Esophagus muscularis mucosa (tissue), 4 donors: ENCODE results near the gene B3GNT2. TPM values are rescaled to one million over a fixed set of nuclear protein-coding genes. Genes with fewer than 3 reads are reported as not detected.

Experiments
- DNase-seq: peaks from one replicate; pipeline ENCODE4 v3.0.0-alpha.2; 2017; ENCODE audit errors: extremely low spot score
- H3K27ac ChIP-seq, 4 donors: fragments of 200-600 bp; sonication (generic); replicated peaks in 1 of 4; 1 replicate in 3 of 4; 2 replicates in 1 of 4; pipeline ENCODE4 v1.5.1; 2016 to 2019; ENCODE audit warnings: mild to moderate bottlenecking in 1 of 4
- H3K27me3 ChIP-seq, 4 donors: fragments of 200-600 bp; sonication (generic); one replicate each; pipeline versions ENCODE4 v1.5.1 to v1.6.0; 2016 to 2019
- H3K36me3 ChIP-seq, 4 donors: fragments of 200-600 bp; sonication (generic); one replicate each; pipeline ENCODE4 v1.5.1; 2016 to 2019
- H3K4me1 ChIP-seq, 4 donors: fragments of 200-600 bp; sonication (generic); one replicate each; pipeline ENCODE4 v1.5.1; 2016 to 2019
- H3K4me3 ChIP-seq, 4 donors: fragments of 200-600 bp; sonication (generic); 1 replicate in 2 of 4; 2 replicates in 2 of 4; pipeline ENCODE4 v1.5.1; 2016 to 2019; ENCODE audit warnings: mild to moderate bottlenecking in 4 of 4, moderate library complexity in 1 of 4
- H3K9me3 ChIP-seq, 4 donors: fragments of 200-600 bp; sonication (generic); 1 replicate in 3 of 4; 2 replicates in 1 of 4; pipeline ENCODE4 v1.5.1; 2016 to 2019
- EP300 ChIP-seq: sonication (generic); formaldehyde crosslinking; IDR thresholded peaks from one replicate; pipeline ENCODE4 v1.6.1; 2017; ENCODE audit warnings: antibody characterized with exemption
- POLR2A ChIP-seq: fragments of 450-650 bp; IDR thresholded peaks from one replicate; pipeline ENCODE4 v1.6.1; 2017; ENCODE audit warnings: antibody characterized with exemption, moderate library complexity, mild to moderate bottlenecking, low read depth
- POLR2AphosphoS5 ChIP-seq, 2 donors: sonication (generic); formaldehyde crosslinking; IDR thresholded peaks; one replicate each; pipeline ENCODE4 v1.6.1; 2017; ENCODE audit warnings: antibody characterized with exemption in 2 of 2
- WGBS: methylation state at CpG from one replicate; pipeline ENCODE4 v1.1.5; 2018; 5-methylcytosine and 5-hydroxymethylcytosine counted together
- intact Hi-C: fragments of 100-400 bp; cut with DNase I; formaldehyde crosslinking; loops from one replicate; pipeline ENCODE4 v1.15.1; 2023
- total RNA-seq, 4 donors: library from RNA; depleted of rRNA; stranded (reverse); fragments of >200 nt; gene quantifications; one replicate each; pipeline versions ENCODE4 v1.1.0 to v1.2.1, GENCODE V29; 2016
- TF ChIP-seq, protein P1 (sequence below), 3 experiments: fragments of 200-600 bp in 2 of 3; fragments of 450-650 bp in 1 of 3; sonication (generic) in 2 of 3; IDR thresholded peaks; one replicate each; pipeline ENCODE4 v1.5.1; 2017 to 2019; ENCODE audit warnings: antibody characterized with exemption in 3 of 3, mild to moderate bottlenecking in 2 of 3, moderate library complexity in 1 of 3

Gene B3GNT2
- total RNA-seq, 4 donors from 2014 or later, result 11.6 to 16.3 (median 14.5) TPM

DNA sequence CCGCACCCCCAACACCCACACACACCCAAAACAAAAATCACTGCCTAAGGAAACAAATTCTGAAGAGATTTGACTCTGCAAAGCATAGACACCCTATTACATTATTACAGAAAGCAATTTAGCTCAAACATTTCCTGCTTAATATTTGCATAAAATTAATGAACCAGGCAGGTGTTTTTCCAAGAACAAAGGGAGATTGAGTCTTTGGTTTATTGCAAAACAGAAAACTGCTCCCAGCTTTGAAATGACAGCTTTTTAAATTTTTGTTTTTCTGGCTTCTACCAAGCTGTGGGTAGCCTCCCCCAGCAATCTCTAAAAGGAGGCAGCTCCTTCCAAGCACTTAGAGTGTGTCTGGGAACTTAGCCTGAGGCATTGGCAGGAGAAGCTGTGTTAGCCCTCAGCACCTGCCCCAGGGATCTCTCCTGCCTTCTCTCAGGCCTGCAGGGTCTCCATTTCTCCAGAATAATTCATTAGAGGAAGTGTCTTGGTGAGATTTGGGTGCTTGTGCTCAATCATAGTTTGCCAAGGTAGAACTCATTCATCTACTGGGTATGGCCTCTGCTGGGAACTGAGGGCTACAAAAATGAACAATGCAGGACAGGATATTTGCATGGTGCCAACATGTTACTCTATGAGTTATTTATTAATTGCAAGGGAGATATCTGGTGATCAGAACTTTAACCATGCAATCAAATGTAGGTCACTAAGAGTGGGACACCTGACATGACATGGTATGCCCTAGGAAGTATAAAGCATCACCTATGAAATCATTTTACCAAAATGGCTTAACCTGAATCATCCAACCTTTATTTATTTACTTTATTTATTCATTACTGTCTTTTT is 58.7 kb downstream of the B3GNT2 start:
- no peaks in the 10 kb centered on the region for H3K4me1 ChIP-seq
- 92% methylated on average over 1 of the region's 1 CpG for WGBS
- DNase-seq, result no peak
- no peak overlapping the region for H3K27ac ChIP-seq
- H3K27me3 ChIP-seq, result no peaks in the 10 kb centered on the region
- H3K9me3 ChIP-seq, result no peaks in the 10 kb centered on the region
- no peak overlapping the region for H3K4me3 ChIP-seq
- TF ChIP-seq POLR2AphosphoS5 (IDR thresholded peaks at IDR 0.05), result no peak
- TF ChIP-seq, protein P1, sequence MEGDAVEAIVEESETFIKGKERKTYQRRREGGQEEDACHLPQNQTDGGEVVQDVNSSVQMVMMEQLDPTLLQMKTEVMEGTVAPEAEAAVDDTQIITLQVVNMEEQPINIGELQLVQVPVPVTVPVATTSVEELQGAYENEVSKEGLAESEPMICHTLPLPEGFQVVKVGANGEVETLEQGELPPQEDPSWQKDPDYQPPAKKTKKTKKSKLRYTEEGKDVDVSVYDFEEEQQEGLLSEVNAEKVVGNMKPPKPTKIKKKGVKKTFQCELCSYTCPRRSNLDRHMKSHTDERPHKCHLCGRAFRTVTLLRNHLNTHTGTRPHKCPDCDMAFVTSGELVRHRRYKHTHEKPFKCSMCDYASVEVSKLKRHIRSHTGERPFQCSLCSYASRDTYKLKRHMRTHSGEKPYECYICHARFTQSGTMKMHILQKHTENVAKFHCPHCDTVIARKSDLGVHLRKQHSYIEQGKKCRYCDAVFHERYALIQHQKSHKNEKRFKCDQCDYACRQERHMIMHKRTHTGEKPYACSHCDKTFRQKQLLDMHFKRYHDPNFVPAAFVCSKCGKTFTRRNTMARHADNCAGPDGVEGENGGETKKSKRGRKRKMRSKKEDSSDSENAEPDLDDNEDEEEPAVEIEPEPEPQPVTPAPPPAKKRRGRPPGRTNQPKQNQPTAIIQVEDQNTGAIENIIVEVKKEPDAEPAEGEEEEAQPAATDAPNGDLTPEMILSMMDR (IDR thresholded peaks at IDR 0.05), result no peak
- TF ChIP-seq POLR2A, result no peak
- TF ChIP-seq EP300, result no peak
- no peaks in the 10 kb centered on the region for H3K36me3 ChIP-seq
- intact Hi-C loops, result no loop called here

DNA sequence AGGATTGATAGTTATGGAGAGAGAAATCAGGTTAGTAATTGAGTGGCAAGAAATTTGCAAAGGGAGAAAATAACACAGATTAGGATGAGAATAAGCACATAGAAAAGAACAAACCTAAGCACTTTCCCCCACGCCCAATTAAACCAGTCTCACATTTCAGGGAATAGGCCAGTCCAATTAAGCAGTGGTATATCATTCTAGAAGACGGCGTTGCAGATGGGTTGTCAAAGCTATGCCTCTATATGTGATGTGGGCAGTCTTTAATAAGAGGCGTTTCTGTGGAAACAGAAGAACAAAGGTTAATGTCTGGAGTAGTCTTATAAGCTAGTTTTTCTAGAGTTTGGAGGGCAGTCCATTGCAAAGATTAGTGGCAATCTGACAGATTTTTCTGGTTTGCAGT is 61.6 kb downstream of the B3GNT2 start:
- no peaks in the 10 kb centered on the region for H3K36me3 ChIP-seq
- no peak overlapping the region for H3K4me3 ChIP-seq
- 91% methylated on average over 4 of the region's 4 CpGs for WGBS
- TF ChIP-seq, protein P1 (IDR thresholded peaks at IDR 0.05), result no peak
- TF ChIP-seq POLR2AphosphoS5 (IDR thresholded peaks at IDR 0.05) (no peak), EP300 (no peak), POLR2A (no peak)
- no peaks in the 10 kb centered on the region for H3K9me3 ChIP-seq
- intact Hi-C loops, result no loop called here
- DNase-seq, result no peak
- no peaks in the 10 kb centered on the region for H3K27me3 ChIP-seq
- H3K4me1 ChIP-seq, result no peaks in the 10 kb centered on the region
- H3K27ac ChIP-seq, result no peak overlapping the region

GRCh38 chr2:62263076-62263715 is 67.3 kb downstream of the B3GNT2 start:
- no peaks in the 10 kb centered on the region for H3K27me3 ChIP-seq
- TF ChIP-seq POLR2AphosphoS5 (IDR thresholded peaks at IDR 0.05), result no peak
- no peak for TF ChIP-seq POLR2A
- no peak for TF ChIP-seq EP300
- TF ChIP-seq, protein P1 (IDR thresholded peaks at IDR 0.05), result no peak
- no peak overlapping the region for H3K4me3 ChIP-seq
- no peaks in the 10 kb centered on the region for H3K9me3 ChIP-seq
- 78% methylated on average over 6 of the region's 6 CpGs for WGBS
- no peak overlapping the region for H3K27ac ChIP-seq
- DNase-seq, result no peak
- no peaks in the 10 kb centered on the region for H3K36me3 ChIP-seq
- intact Hi-C loops, result no loop called here
- H3K4me1 ChIP-seq, result no peaks in the 10 kb centered on the region

DNA sequence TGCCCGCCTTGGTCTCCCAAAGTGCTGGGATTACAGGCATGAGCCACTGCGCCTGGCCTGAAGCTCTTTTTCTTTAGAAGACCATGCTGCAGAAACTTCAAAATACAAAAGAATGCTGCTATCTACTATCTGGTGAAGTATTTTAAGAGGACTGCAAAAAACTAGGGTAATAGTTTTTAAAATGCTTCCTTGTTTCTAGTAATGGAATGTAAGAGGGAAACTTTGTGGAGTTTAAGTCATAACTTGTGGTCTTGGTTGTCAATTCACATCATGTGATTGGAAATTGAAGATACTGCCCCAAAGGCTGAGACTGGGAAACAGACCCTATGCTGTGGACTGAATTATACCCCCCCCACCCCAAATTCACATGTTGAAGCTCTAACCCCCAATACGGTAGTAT is 68.3 kb downstream of the B3GNT2 start:
- Histone ChIP-seq H3K4me1 (no peaks in the 10 kb centered on the region), H3K4me3 (no peak overlapping the region), H3K36me3 (no peaks in the 10 kb centered on the region), H3K27me3 (no peaks in the 10 kb centered on the region), H3K27ac (no peak overlapping the region), H3K9me3 (no peaks in the 10 kb centered on the region)
- intact Hi-C loops, result no loop called here
- DNase-seq, result no peak
- no peak for TF ChIP-seq POLR2A
- TF ChIP-seq, protein P1 (IDR thresholded peaks at IDR 0.05), result no peak
- no peak for TF ChIP-seq EP300
- no peak for TF ChIP-seq POLR2AphosphoS5 (IDR thresholded peaks at IDR 0.05)
- 69% methylated on average over 3 of the region's 3 CpGs for WGBS
